Smooth muscle cell (in vitro differentiated cells): ENCODE measurements around the gene NHERF1. TPM values are rescaled to one million over a fixed set of nuclear protein-coding genes. Genes with fewer than 3 reads are reported as not detected.

Experiments used
- DNase-seq: peaks from one replicate; lab custom pipeline; 2025; ENCODE audit not compliant: unreplicated experiment; lab: John Stamatoyannopoulos, UW
- H2AFZ ChIP-seq: fragments of 200-600 bp; sonication (generic); 2 replicates; pipeline ENCODE4 v1.6.0; 2016; ENCODE audit warnings: antibody characterized with exemption, low read depth, mild to moderate bottlenecking
- H3F3A ChIP-seq: fragments of 200-600 bp; sonication (generic); 2 replicates; pipeline ENCODE4 v1.6.0; 2017; ENCODE audit warnings: antibody characterized with exemption, low read depth
- H3K27ac ChIP-seq: fragments of 200-600 bp; sonication (generic); 2 replicates; pipeline ENCODE4 v1.5.1; 2016; ENCODE audit warnings: low read depth, mild to moderate bottlenecking
- H3K27me3 ChIP-seq: fragments of 200-600 bp; sonication (generic); 2 replicates; pipeline ENCODE4 v1.6.1; 2016; ENCODE audit warnings: low read depth, mild to moderate bottlenecking
- H3K36me3 ChIP-seq: fragments of 200-600 bp; sonication (generic); 2 replicates; pipeline ENCODE4 v1.5.1; 2016; ENCODE audit warnings: low read depth
- H3K4me1 ChIP-seq: fragments of 200-600 bp; sonication (generic); 2 replicates; pipeline ENCODE4 v1.5.1; 2016; ENCODE audit warnings: low read depth
- H3K4me2 ChIP-seq: fragments of 200-600 bp; sonication (generic); 2 replicates; pipeline ENCODE4 v1.6.0; 2016; ENCODE audit warnings: mild to moderate bottlenecking
- H3K4me3 ChIP-seq: fragments of 200-600 bp; sonication (generic); 2 replicates; pipeline ENCODE4 v1.5.1; 2016; ENCODE audit warnings: mild to moderate bottlenecking
- H3K79me2 ChIP-seq: fragments of 200-600 bp; sonication (generic); 2 replicates; pipeline ENCODE4 v1.6.0; 2016; ENCODE audit warnings: low read depth, mild to moderate bottlenecking
- H3K9ac ChIP-seq: fragments of 200-600 bp; sonication (generic); 2 replicates; pipeline ENCODE4 v1.6.0; 2016; ENCODE audit warnings: low read depth
- H3K9me3 ChIP-seq: fragments of 200-600 bp; sonication (generic); replicated peaks from 2 replicates; pipeline ENCODE4 v1.5.1; 2016; ENCODE audit warnings: low read depth
- H4K20me1 ChIP-seq: fragments of 200-600 bp; sonication (generic); 2 replicates; pipeline ENCODE4 v1.6.0; 2016; ENCODE audit warnings: low read depth
- WGBS: methylation state at CpG from one replicate; pipeline ENCODE4 v1.1.7; 2016; ENCODE audit warnings: low lambda C conversion rate; 5-methylcytosine and 5-hydroxymethylcytosine counted together
- polyA plus RNA-seq: library from polyadenylated mRNA; unstranded; fragments of >200 nt; fragmentation: Nextera tagmentation; extraction: Ambion mirVana; gene quantifications from 2 replicates; pipeline ENCODE4 v1.2.1, GENCODE V29; 2016
- total RNA-seq: library from RNA; depleted of rRNA; stranded (reverse); fragments of >200 nt; gene quantifications from 2 replicates; pipeline ENCODE4 v1.2.3, GENCODE V29; 2014
- TF ChIP-seq, protein P1 (sequence below): fragments of 200-600 bp; sonication (generic); IDR thresholded peaks from 2 replicates; pipeline ENCODE4 v1.5.1; 2017; ENCODE audit warnings: borderline replicate concordance, mild to moderate bottlenecking, antibody characterized with exemption; ENCODE audit not compliant: insufficient read depth, poor library complexity, severe bottlenecking

NHERF1 gene
- total and polyA plus RNA-seq, 2 experiments from 2014 or later: 23.2 to 31.9 TPM

GRCh38 chr17:74731347-74731605, 17.2 kb upstream of the NHERF1 start:
- Histone ChIP-seq H3K27me3 (peaks cover 28% of the 10 kb centered on the region), H3K4me1 (no peaks in the 10 kb centered on the region), H3K4me3 (no peak overlapping the region), H4K20me1 (no peaks in the 10 kb centered on the region), H3K36me3 (no peaks in the 10 kb centered on the region), H3K79me2 (no peaks in the 10 kb centered on the region), H3K9ac (no peak overlapping the region), H3K27ac (no peak overlapping the region), H2AFZ (no peak overlapping the region), H3K4me2 (no peak overlapping the region), H3K9me3 (no peaks in the 10 kb centered on the region), H3F3A (no peaks in the 10 kb centered on the region)
- TF ChIP-seq, protein P1, sequence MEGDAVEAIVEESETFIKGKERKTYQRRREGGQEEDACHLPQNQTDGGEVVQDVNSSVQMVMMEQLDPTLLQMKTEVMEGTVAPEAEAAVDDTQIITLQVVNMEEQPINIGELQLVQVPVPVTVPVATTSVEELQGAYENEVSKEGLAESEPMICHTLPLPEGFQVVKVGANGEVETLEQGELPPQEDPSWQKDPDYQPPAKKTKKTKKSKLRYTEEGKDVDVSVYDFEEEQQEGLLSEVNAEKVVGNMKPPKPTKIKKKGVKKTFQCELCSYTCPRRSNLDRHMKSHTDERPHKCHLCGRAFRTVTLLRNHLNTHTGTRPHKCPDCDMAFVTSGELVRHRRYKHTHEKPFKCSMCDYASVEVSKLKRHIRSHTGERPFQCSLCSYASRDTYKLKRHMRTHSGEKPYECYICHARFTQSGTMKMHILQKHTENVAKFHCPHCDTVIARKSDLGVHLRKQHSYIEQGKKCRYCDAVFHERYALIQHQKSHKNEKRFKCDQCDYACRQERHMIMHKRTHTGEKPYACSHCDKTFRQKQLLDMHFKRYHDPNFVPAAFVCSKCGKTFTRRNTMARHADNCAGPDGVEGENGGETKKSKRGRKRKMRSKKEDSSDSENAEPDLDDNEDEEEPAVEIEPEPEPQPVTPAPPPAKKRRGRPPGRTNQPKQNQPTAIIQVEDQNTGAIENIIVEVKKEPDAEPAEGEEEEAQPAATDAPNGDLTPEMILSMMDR: no peak
- 71% methylated on average over 4 of the region's 4 CpGs for WGBS
- DNase-seq: no peak

- TF ChIP-seq, protein P1: no peak
- Histone ChIP-seq H2AFZ (no peak overlapping the region), H3K27ac (no peak overlapping the region), H3K36me3 (no peaks in the 10 kb centered on the region), H3K4me3 (no peak overlapping the region), H3K79me2 (no peaks in the 10 kb centered on the region), H3K27me3 (peaks cover 38% of the 10 kb centered on the region), H3K9me3 (no peaks in the 10 kb centered on the region), H3F3A (no peaks in the 10 kb centered on the region), H4K20me1 (no peaks in the 10 kb centered on the region), H3K4me2 (no peak overlapping the region), H3K4me1 (no peaks in the 10 kb centered on the region), H3K9ac (no peak overlapping the region)
- 83% methylated on average over 11 of the region's 12 CpGs for WGBS
- no peak for DNase-seq
Measured at GRCh38 chr17:74732042-74732867, 16.2 kb upstream of the NHERF1 start.

DNA sequence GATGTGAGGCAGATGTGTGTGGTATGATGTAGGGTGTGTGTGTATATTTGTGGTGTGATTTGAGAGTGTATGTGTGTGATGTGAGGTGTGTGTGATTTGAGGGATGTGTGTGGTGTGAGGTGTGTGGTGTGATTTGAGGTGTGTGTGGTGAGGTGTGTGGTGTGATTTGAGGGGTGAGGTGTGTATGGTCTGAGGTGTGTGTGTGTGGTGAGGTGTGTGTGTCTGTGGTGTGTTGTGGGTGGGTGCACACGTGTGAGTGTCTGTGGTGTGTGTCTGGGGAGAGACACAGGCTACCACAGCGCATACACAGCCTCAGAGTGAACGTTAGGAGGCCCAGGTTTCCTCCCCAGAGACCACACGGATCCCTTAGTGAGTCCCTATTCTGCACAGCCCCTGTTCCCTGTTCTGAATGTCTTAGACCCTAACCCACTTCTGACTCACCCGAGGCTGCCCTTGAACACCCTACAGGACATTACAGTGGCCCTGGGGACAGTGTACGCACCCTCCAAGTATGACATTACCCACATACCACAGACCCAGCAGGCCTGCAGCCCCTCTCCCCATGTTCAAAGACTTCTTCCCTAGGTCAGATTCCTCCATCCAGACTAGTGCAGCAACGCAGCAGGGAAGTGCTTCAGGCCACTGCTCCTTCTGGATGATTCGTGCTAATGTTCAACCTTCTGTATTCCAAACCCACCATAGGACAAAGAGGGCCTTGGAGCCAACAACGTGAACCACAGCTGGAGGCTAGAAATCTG, 14.9 kb upstream of the NHERF1 start:
- no peaks in the 10 kb centered on the region for H3K36me3 ChIP-seq
- no peak overlapping the region for H3K4me2 ChIP-seq
- no peak overlapping the region for H3K27ac ChIP-seq
- WGBS: 83% methylated on average over 6 of the region's 9 CpGs
- H3F3A ChIP-seq: no peaks in the 10 kb centered on the region
- DNase-seq: no peak
- TF ChIP-seq, protein P1: no peak
- H3K4me3 ChIP-seq: no peak overlapping the region
- no peaks in the 10 kb centered on the region for H3K79me2 ChIP-seq
- no peaks in the 10 kb centered on the region for H3K9me3 ChIP-seq
- no peak overlapping the region for H2AFZ ChIP-seq
- no peak overlapping the region for H3K9ac ChIP-seq
- no peaks in the 10 kb centered on the region for H4K20me1 ChIP-seq
- no peaks in the 10 kb centered on the region for H3K4me1 ChIP-seq
- peaks cover 51% of the 10 kb centered on the region for H3K27me3 ChIP-seq
